Endothelial cell of umbilical vein (primary cell): Measurements from ENCODE around the gene DMXL1. TPM values are rescaled to one million over a fixed set of nuclear protein-coding genes. Genes with fewer than 3 reads are reported as not detected.

Experiments used
- BruUV-seq: library from RNA; stranded (reverse); fragments of 400-500 nt; replicated peaks from 2 replicates; lab custom pipeline; 2021; lab: Mats Ljungman, UMichigan
- CTCF ChIA-PET: fragments of 300-600, 350-600 bp; sonication (Branson Sonifier 250); formaldehyde crosslinking; loops from one replicate; lab custom pipeline; 2021; ENCODE audit warnings: antibody characterized with exemption, inconsistent platforms; lab: Charles Lee
- POLR2A ChIA-PET: fragments of 300-600, 350-600 bp; sonication (Branson Sonifier 250); formaldehyde crosslinking; loops from one replicate; lab custom pipeline; 2021; ENCODE audit warnings: antibody characterized with exemption, inconsistent platforms; lab: Charles Lee
- DNase-seq: peaks from one replicate; pipeline ENCODE4 v3.0.0-alpha.2; 2011; ENCODE audit warnings: low read depth, low spot score
- FAIRE-seq: peaks from 2 replicates; lab custom pipeline; 2011; peaks lifted over from hg19 to GRCh38; lab: Jason Lieb, UNC
- H2AFZ ChIP-seq: 2 replicates; pipeline ENCODE4 v1.6.0; 2012; ENCODE audit warnings: low read depth, low read length, control low read depth, inconsistent platforms
- H3K27ac ChIP-seq: 2 replicates; pipeline ENCODE4 v1.5.1; 2011; ENCODE audit warnings: low read depth, mild to moderate bottlenecking, control low read depth, low read length, moderate library complexity; ENCODE audit not compliant: insufficient read depth
- H3K27me3 ChIP-seq, 2 experiments: 2 replicates each; pipeline versions ENCODE4 v1.6.0 to v1.6.1; 2011; ENCODE audit warnings: low read length in 2 of 2, mixed read lengths in 1 of 2; ENCODE audit not compliant: control insufficient read depth in 2 of 2, insufficient read depth in 2 of 2
- H3K36me3 ChIP-seq, 2 experiments: 2 replicates in 1 of 2; 3 replicates in 1 of 2; pipeline ENCODE4 v1.5.1; 2011; ENCODE audit warnings: low read length in 2 of 2, mild to moderate bottlenecking in 1 of 2, moderate library complexity in 1 of 2; ENCODE audit not compliant: control insufficient read depth in 2 of 2, insufficient read depth in 2 of 2; ENCODE audit errors: extremely low read depth in 1 of 2
- H3K4me1 ChIP-seq: 3 replicates; pipeline ENCODE4 v1.5.1; 2011; ENCODE audit warnings: mild to moderate bottlenecking, low read length; ENCODE audit not compliant: control insufficient read depth, insufficient read depth; ENCODE audit errors: extremely low read depth
- H3K4me2 ChIP-seq: 2 replicates; pipeline ENCODE4 v1.6.1; 2011; ENCODE audit warnings: low read length, control low read depth, mixed read lengths; ENCODE audit not compliant: insufficient read depth
- H3K4me3 ChIP-seq, 3 experiments: fragments of 200-600 bp in 1 of 3; sonication (generic), shearing (Covaris generic) in 1 of 3; replicated peaks in 1 of 3; 2 replicates each; pipeline ENCODE4 v1.5.1; 2011 to 2016; ENCODE audit warnings: control low read depth in 3 of 3, low read length in 3 of 3, mild to moderate bottlenecking in 2 of 3, inconsistent platforms in 1 of 3, low read depth in 1 of 3, moderate library complexity in 1 of 3; ENCODE audit not compliant: insufficient read depth in 1 of 3
- H3K79me2 ChIP-seq: 2 replicates; pipeline ENCODE4 v1.6.0; 2012; ENCODE audit warnings: low read length, inconsistent platforms; ENCODE audit not compliant: control insufficient read depth, insufficient read depth
- H3K9ac ChIP-seq: replicated peaks from 2 replicates; pipeline ENCODE3; 2011; ENCODE audit warnings: low read length, control low read depth; ENCODE audit not compliant: insufficient read depth; ENCODE audit errors: extremely low read depth
- H3K9me1 ChIP-seq: replicated peaks from 3 replicates; pipeline ENCODE4 v1.6.0; 2011; ENCODE audit warnings: mild to moderate bottlenecking, low read length; ENCODE audit not compliant: control insufficient read depth, insufficient read depth; ENCODE audit errors: extremely low read depth
- H3K9me3 ChIP-seq: replicated peaks from 2 replicates; pipeline ENCODE4 v1.5.1; 2012; ENCODE audit warnings: low read length, inconsistent platforms; ENCODE audit not compliant: control insufficient read depth, insufficient read depth
- H4K20me1 ChIP-seq: replicated peaks from 2 replicates; pipeline ENCODE3; 2011; ENCODE audit warnings: mild to moderate bottlenecking, low read length; ENCODE audit not compliant: control insufficient read depth, insufficient read depth; ENCODE audit errors: extremely low read depth
- CTCF ChIP-seq, 2 donors: IDR thresholded peaks; 1 replicate in 1 of 2; 2 replicates in 1 of 2; pipeline ENCODE4 v1.5.1; 2011; ENCODE audit warnings: low read length in 2 of 2, mild to moderate bottlenecking in 2 of 2, moderate library complexity in 2 of 2, control low read depth in 1 of 2, inconsistent platforms in 1 of 2, low read depth in 1 of 2; ENCODE audit not compliant: insufficient read depth in 1 of 2; ENCODE audit errors: extremely low read depth in 1 of 2
- EZH2 ChIP-seq: IDR thresholded peaks from 2 replicates; pipeline ENCODE4 v1.6.1; 2012; ENCODE audit warnings: borderline replicate concordance, low read depth, mild to moderate bottlenecking, moderate library complexity, low read length, inconsistent platforms; ENCODE audit not compliant: severe bottlenecking
- FOS ChIP-seq: IDR thresholded peaks from 2 replicates; pipeline ENCODE4 v1.6.1; 2011; ENCODE audit warnings: mild to moderate bottlenecking, low read length, moderate library complexity, borderline replicate concordance; ENCODE audit not compliant: insufficient read depth
- GATA2 ChIP-seq: IDR thresholded peaks from 2 replicates; pipeline ENCODE4 v1.7.0; 2011; ENCODE audit warnings: low read depth, mild to moderate bottlenecking, moderate library complexity, mixed read lengths, low read length; ENCODE audit not compliant: insufficient read length, insufficient read depth
- JUN ChIP-seq: IDR thresholded peaks from 2 replicates; pipeline ENCODE4 v1.6.1; 2011; ENCODE audit warnings: borderline replicate concordance, low read depth; ENCODE audit not compliant: insufficient read length, insufficient read depth
- MAX ChIP-seq: IDR thresholded peaks from 2 replicates; pipeline ENCODE4 v1.6.1; 2011; ENCODE audit not compliant: insufficient read depth, insufficient read length
- MYC ChIP-seq: IDR thresholded peaks from one replicate; pipeline ENCODE4 v1.6.1; 2011; ENCODE audit warnings: mild to moderate bottlenecking, low read depth, low read length
- POLR2A ChIP-seq: IDR thresholded peaks from 2 replicates; pipeline ENCODE4 v1.6.1; 2012; ENCODE audit warnings: low read depth, mild to moderate bottlenecking, control low read depth, low read length
- POLR2AphosphoS5 ChIP-seq: IDR thresholded peaks from 2 replicates; pipeline ENCODE4 v1.6.1; 2012; ENCODE audit warnings: low read depth, mild to moderate bottlenecking, control low read depth, low read length, moderate library complexity; ENCODE audit not compliant: insufficient read depth
- dilution Hi-C: fragments of 300-500 bp; cut with MboI; formaldehyde crosslinking; loops from one replicate; pipeline ENCODE4 v1.15.0; 2019; ENCODE audit warnings: low sequenced_read_pairs; ENCODE audit not compliant: extremely low pct_ligation_motif_present
- intact Hi-C: fragments of 100-400 bp; cut with micrococcal nuclease; formaldehyde crosslinking; loops from one replicate; pipeline ENCODE4 v1.10.0; 2022
- polyA plus RNA-seq, 4 experiments: library from polyadenylated mRNA; depleted of rRNA in 3 of 4; stranded (reverse) in 3 of 4; unstranded in 1 of 4; fragments of >200 nt; gene quantifications; 2 replicates each; pipeline versions ENCODE4 v1.2.1 to v1.2.3, GENCODE V29; 2011 to 2012; ENCODE audit warnings: missing spikeins in 1 of 4
- total RNA-seq: library from RNA; stranded (reverse); gene quantifications from 2 replicates; pipeline ENCODE4 v1.2.3, GENCODE V29; 2021

Gene DMXL1
- total and polyA plus RNA-seq, 2 donors (not counting 3 experiments of a cell fraction or from before 2014, with no cell fraction given), result 5.4 to 24.7 TPM

- H3K4me1 ChIP-seq, result peaks cover 16% of the 10 kb centered on the region
- H3K4me2 ChIP-seq, result no peak overlapping the region
- FAIRE-seq, result no peak
- H3K4me3 ChIP-seq, result no peak overlapping the region
- DNase-seq, result no peak
- CTCF ChIA-PET, result no interaction called here
- no peaks in the 10 kb centered on the region for H3K9me1 ChIP-seq
- no TSS peak for BruUV-seq
- POLR2A ChIA-PET, result no interaction called here
- TF ChIP-seq JUN, result no peak
- TF ChIP-seq GATA2, result no peak
- no peak for TF ChIP-seq POLR2A
- no peak for TF ChIP-seq FOS
- no peak for TF ChIP-seq MYC
- TF ChIP-seq EZH2, result no peak
- TF ChIP-seq POLR2AphosphoS5, result no peak
- no peak for TF ChIP-seq MAX
- no peak for TF ChIP-seq CTCF (IDR thresholded peaks at IDR 0.05; ENCODE audit: extremely low read depth in 1 of 2, insufficient read depth in 1 of 2, low read depth in 1 of 2, low read length in 2 of 2)
- dilution Hi-C loops (no loop called here), intact Hi-C loops (no loop called here)
- H3K36me3 ChIP-seq, result no peaks in the 10 kb centered on the region
- H3K79me2 ChIP-seq, result no peaks in the 10 kb centered on the region
- no peaks in the 10 kb centered on the region for H4K20me1 ChIP-seq
- no peak overlapping the region for H3K9ac ChIP-seq
- no peak overlapping the region for H3K27ac ChIP-seq
- H2AFZ ChIP-seq, result no peak overlapping the region
- no peaks in the 10 kb centered on the region for H3K27me3 ChIP-seq
- H3K9me3 ChIP-seq, result no peaks in the 10 kb centered on the region
These were observed 208.2 kb downstream of the DMXL1 start for GRCh38 chr5:119279093-119279492.
